22Rv1 (cell line): ENCODE results near the gene BGLAP.

Source experiments
- H3K27ac ChIP-seq: fragments of 450-650 bp; 2 replicates; pipeline ENCODE4 v1.5.1; 2017
- CTCF ChIP-seq: fragments of 450-650 bp; IDR thresholded peaks from 2 replicates; pipeline ENCODE4 v1.5.1; 2017; ENCODE audit warnings: mild to moderate bottlenecking
- ZFX ChIP-seq: fragments of 450-650 bp; IDR thresholded peaks from 2 replicates; pipeline ENCODE4 v1.6.1; 2017; ENCODE audit warnings: antibody characterized with exemption, borderline replicate concordance

Gene BGLAP

GRCh38 chr1:156241926-156242325 is at the start of gene BGLAP:
Gene BGLAP (plus strand): TSS chr1:156242184. CDS start chr1:156242232, 48 bp downstream.
- TF ChIP-seq ZFX = no peak
- peak within 1 kb of the TSS; percentile 12; the same call in 1 of the 2 replicates for H3K27ac ChIP-seq

GRCh38 chr1:156193208-156193487 is 48.8 kb upstream of the BGLAP start:
- peak overlapping the region; percentile 95 for H3K27ac ChIP-seq
- no peak for TF ChIP-seq ZFX
- TF ChIP-seq CTCF = no peak

DNA sequence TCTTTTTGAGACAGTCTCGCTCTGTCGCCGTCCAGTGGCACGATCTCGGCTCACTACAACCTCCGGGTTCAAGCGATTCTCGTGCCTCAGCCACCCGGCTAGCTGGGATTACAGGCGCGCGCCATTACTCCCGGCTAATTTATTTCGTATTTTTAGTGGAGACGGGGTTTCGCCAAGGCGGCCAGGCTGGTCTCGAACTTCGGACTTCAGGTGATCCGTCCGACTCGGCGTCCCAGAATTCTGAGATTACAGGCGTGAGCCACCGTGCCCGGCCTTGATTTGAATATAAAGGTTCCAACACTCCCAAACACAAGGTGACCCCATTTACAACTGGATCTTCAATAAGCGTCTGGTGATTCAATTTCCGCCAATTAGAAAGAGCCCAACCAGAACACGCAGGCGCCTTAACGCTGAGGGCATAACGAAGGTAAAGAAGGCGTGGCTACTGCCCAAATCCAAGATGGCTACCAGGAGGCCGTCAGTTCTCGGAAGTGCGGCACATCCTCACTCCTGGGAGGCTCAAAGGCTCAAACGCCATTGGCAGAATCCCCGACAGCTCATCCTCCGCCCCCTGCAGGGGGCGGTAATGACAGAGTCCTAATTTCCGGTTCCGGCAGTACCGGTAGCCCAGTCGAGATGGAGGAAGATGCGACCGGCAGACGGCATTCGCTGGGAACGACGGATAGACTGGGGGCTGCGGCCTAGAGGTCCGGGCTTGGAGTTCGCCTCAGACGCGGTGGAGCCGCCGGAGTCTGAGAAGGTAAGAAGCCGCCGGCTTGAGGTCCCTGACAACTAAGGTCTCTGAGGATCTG is 48.3 kb upstream of the BGLAP start, which contains the start of gene SLC25A44:
Gene SLC25A44 (plus strand): TSS at position 617 of the 812 bp plus-strand sequence. CDS start 5,744 bp downstream, outside the sequence.
- H3K27ac ChIP-seq = peak within 1 kb of the TSS; percentile 95
- TF ChIP-seq ZFX (no peak), CTCF (peak; percentile 53)

GRCh38 chr1:156194300-156194652 is 47.7 kb upstream of the BGLAP start:
- H3K27ac ChIP-seq = peak overlapping the region; percentile 95
- TF ChIP-seq CTCF = no peak
- no peak for TF ChIP-seq ZFX

DNA sequence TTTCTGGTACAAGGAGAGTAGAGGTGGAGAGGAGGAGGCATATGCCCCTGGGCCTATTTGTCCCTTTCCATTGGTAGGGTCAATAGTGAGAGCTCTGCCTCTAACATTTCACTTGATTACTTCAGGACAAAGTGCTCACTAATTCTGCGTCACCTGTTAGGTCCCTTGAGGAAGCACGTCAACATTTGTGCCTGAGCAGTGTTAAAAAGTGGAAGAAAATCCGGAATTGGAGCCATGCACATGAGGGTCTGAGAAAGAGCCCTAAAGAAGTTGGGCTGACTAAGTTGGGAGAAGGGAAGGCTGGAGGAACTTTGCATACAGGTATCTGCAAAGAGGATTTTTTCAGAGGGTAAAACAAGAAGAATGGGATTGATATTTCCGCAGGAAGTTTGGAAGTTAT is 46.1 kb upstream of the BGLAP start:
- H3K27ac ChIP-seq = no peak overlapping the region
- TF ChIP-seq ZFX (no peak), CTCF (no peak)

GRCh38 chr1:156196445-156196844 is 45.5 kb upstream of the BGLAP start:
- no peak overlapping the region for H3K27ac ChIP-seq
- TF ChIP-seq ZFX (no peak), CTCF (no peak)

- no peak for TF ChIP-seq ZFX
- TF ChIP-seq CTCF = no peak
- no peak overlapping the region for H3K27ac ChIP-seq
Observed at GRCh38 chr1:156198831-156199349, 43.1 kb upstream of the BGLAP start.
